Smooth muscle cell (in vitro differentiated cells): ENCODE data around the gene PITRM1. TPM values are rescaled to one million over a fixed set of nuclear protein-coding genes. Genes with fewer than 3 reads are reported as not detected.

ENCODE experiments used
- DNase-seq: peaks from one replicate; lab custom pipeline; 2025; ENCODE audit not compliant: unreplicated experiment; lab: John Stamatoyannopoulos, UW
- H2AFZ ChIP-seq: fragments of 200-600 bp; sonication (generic); 2 replicates; pipeline ENCODE4 v1.6.0; 2016; ENCODE audit warnings: antibody characterized with exemption, low read depth, mild to moderate bottlenecking
- H3F3A ChIP-seq: fragments of 200-600 bp; sonication (generic); 2 replicates; pipeline ENCODE4 v1.6.0; 2017; ENCODE audit warnings: antibody characterized with exemption, low read depth
- H3K27ac ChIP-seq: fragments of 200-600 bp; sonication (generic); 2 replicates; pipeline ENCODE4 v1.5.1; 2016; ENCODE audit warnings: low read depth, mild to moderate bottlenecking
- H3K27me3 ChIP-seq: fragments of 200-600 bp; sonication (generic); 2 replicates; pipeline ENCODE4 v1.6.1; 2016; ENCODE audit warnings: low read depth, mild to moderate bottlenecking
- H3K36me3 ChIP-seq: fragments of 200-600 bp; sonication (generic); 2 replicates; pipeline ENCODE4 v1.5.1; 2016; ENCODE audit warnings: low read depth
- H3K4me1 ChIP-seq: fragments of 200-600 bp; sonication (generic); 2 replicates; pipeline ENCODE4 v1.5.1; 2016; ENCODE audit warnings: low read depth
- H3K4me2 ChIP-seq: fragments of 200-600 bp; sonication (generic); 2 replicates; pipeline ENCODE4 v1.6.0; 2016; ENCODE audit warnings: mild to moderate bottlenecking
- H3K4me3 ChIP-seq: fragments of 200-600 bp; sonication (generic); 2 replicates; pipeline ENCODE4 v1.5.1; 2016; ENCODE audit warnings: mild to moderate bottlenecking
- H3K79me2 ChIP-seq: fragments of 200-600 bp; sonication (generic); 2 replicates; pipeline ENCODE4 v1.6.0; 2016; ENCODE audit warnings: low read depth, mild to moderate bottlenecking
- H3K9ac ChIP-seq: fragments of 200-600 bp; sonication (generic); 2 replicates; pipeline ENCODE4 v1.6.0; 2016; ENCODE audit warnings: low read depth
- H3K9me3 ChIP-seq: fragments of 200-600 bp; sonication (generic); replicated peaks from 2 replicates; pipeline ENCODE4 v1.5.1; 2016; ENCODE audit warnings: low read depth
- H4K20me1 ChIP-seq: fragments of 200-600 bp; sonication (generic); 2 replicates; pipeline ENCODE4 v1.6.0; 2016; ENCODE audit warnings: low read depth
- CTCF ChIP-seq: fragments of 200-600 bp; sonication (generic); IDR thresholded peaks from 2 replicates; pipeline ENCODE4 v1.5.1; 2017; ENCODE audit warnings: borderline replicate concordance, mild to moderate bottlenecking, antibody characterized with exemption; ENCODE audit not compliant: insufficient read depth, poor library complexity, severe bottlenecking
- WGBS: methylation state at CpG from one replicate; pipeline ENCODE4 v1.1.7; 2016; ENCODE audit warnings: low lambda C conversion rate; 5-methylcytosine and 5-hydroxymethylcytosine counted together
- polyA plus RNA-seq: library from polyadenylated mRNA; unstranded; fragments of >200 nt; fragmentation: Nextera tagmentation; extraction: Ambion mirVana; gene quantifications from 2 replicates; pipeline ENCODE4 v1.2.1, GENCODE V29; 2016
- total RNA-seq: library from RNA; depleted of rRNA; stranded (reverse); fragments of >200 nt; gene quantifications from 2 replicates; pipeline ENCODE4 v1.2.3, GENCODE V29; 2014

PITRM1 gene
- total and polyA plus RNA-seq, 2 experiments from 2014 or later: 49.2 to 61.3 TPM

GRCh38 chr10:3109196-3109595 lies 63.4 kb downstream of the PITRM1 start:
- Histone ChIP-seq H2AFZ (no peak overlapping the region), H4K20me1 (peaks cover 9% of the 10 kb centered on the region)

GRCh38 chr10:3108575-3109105 lies 63.9 kb downstream of the PITRM1 start:
- no peak overlapping the region for H3K4me2 ChIP-seq
- H4K20me1 ChIP-seq: peaks cover 9% of the 10 kb centered on the region
- H3K79me2 ChIP-seq: peaks cover 2% of the 10 kb centered on the region
- no peaks in the 10 kb centered on the region for H3K27me3 ChIP-seq
- no peak overlapping the region for H3K9ac ChIP-seq
- no peak overlapping the region for H3K27ac ChIP-seq
- H3F3A ChIP-seq: no peaks in the 10 kb centered on the region
- no peak for DNase-seq
- H3K36me3 ChIP-seq: peaks cover 1% of the 10 kb centered on the region
- no peak overlapping the region for H2AFZ ChIP-seq
- no peaks in the 10 kb centered on the region for H3K9me3 ChIP-seq
- WGBS: 95% methylated on average over 21 of the region's 21 CpGs
- no peak overlapping the region for H3K4me3 ChIP-seq
- no peak for TF ChIP-seq CTCF
- no peaks in the 10 kb centered on the region for H3K4me1 ChIP-seq

More at GRCh38 chr10:3109196-3109595, 63.4 kb downstream of the PITRM1 start:
- H3K27me3 ChIP-seq: no peaks in the 10 kb centered on the region
- no peak overlapping the region for H3K4me2 ChIP-seq
- H3K9me3 ChIP-seq: no peaks in the 10 kb centered on the region
- no peak for TF ChIP-seq CTCF
- H3F3A ChIP-seq: no peaks in the 10 kb centered on the region
- no peak overlapping the region for H3K4me3 ChIP-seq
- H3K9ac ChIP-seq: no peak overlapping the region
- H3K79me2 ChIP-seq: no peaks in the 10 kb centered on the region
- no peaks in the 10 kb centered on the region for H3K4me1 ChIP-seq
- WGBS: 97% methylated on average over 21 of the region's 21 CpGs
- H3K36me3 ChIP-seq: no peaks in the 10 kb centered on the region
- no peak for DNase-seq
- no peak overlapping the region for H3K27ac ChIP-seq

- Histone ChIP-seq H3K27me3 (no peaks in the 10 kb centered on the region), H3K79me2 (peaks cover 8% of the 10 kb centered on the region), H3K9me3 (no peaks in the 10 kb centered on the region), H3K9ac (no peak overlapping the region), H3K4me1 (no peaks in the 10 kb centered on the region), H3K4me3 (no peak overlapping the region), H3K36me3 (peaks cover 7% of the 10 kb centered on the region), H2AFZ (no peak overlapping the region), H3K4me2 (no peak overlapping the region), H3F3A (no peaks in the 10 kb centered on the region), H3K27ac (peak overlapping the region; percentile 94), H4K20me1 (peaks cover 9% of the 10 kb centered on the region)
- no peak for DNase-seq
- WGBS: 98% methylated on average over 8 of the region's 8 CpGs
- no peak for TF ChIP-seq CTCF
Measured at GRCh38 chr10:3108033-3108432, 64.5 kb downstream of the PITRM1 start.

- Histone ChIP-seq H2AFZ (no peak overlapping the region), H3K9ac (peak overlapping the region; percentile 72), H3F3A (no peaks in the 10 kb centered on the region), H3K79me2 (peaks cover 13% of the 10 kb centered on the region), H3K36me3 (peaks cover 10% of the 10 kb centered on the region), H4K20me1 (peaks cover 9% of the 10 kb centered on the region), H3K9me3 (no peaks in the 10 kb centered on the region), H3K27ac (peak overlapping the region; percentile 94), H3K4me1 (no peaks in the 10 kb centered on the region), H3K4me3 (no peak overlapping the region), H3K4me2 (peak overlapping the region; percentile 53), H3K27me3 (no peaks in the 10 kb centered on the region)
- 67% methylated on average over 22 of the region's 22 CpGs for WGBS
- no peak for TF ChIP-seq CTCF
- no peak for DNase-seq
Measured at GRCh38 chr10:3107426-3107961, 65.1 kb downstream of the PITRM1 start.
